Measurements from ENCODE around the gene PRKD2.
"Not testable (repeated sequence)": the region's sequence is repeated elsewhere in the genome, so short reads cannot be mapped to it uniquely, and the experiment has no call there.

Gene PRKD2

GRCh38 chr19:46724468-46724867, 7.6 kb upstream of the PRKD2 start:
- DNase-seq (ENCODE audit: low spot score), result no peak

- no peak for DNase-seq (ENCODE audit: low spot score)
Observed at GRCh38 chr19:46723471-46723870, 6.6 kb upstream of the PRKD2 start.

- DNase-seq (ENCODE audit: low spot score), result no peak
Observed at GRCh38 chr19:46723023-46723461, 6.1 kb upstream of the PRKD2 start.

- DNase-seq (ENCODE audit: low spot score), result no peak
Observed at GRCh38 chr19:46722421-46723022, 5.6 kb upstream of the PRKD2 start.

GRCh38 chr19:46722004-46722380, 5.1 kb upstream of the PRKD2 start:
- no peak for DNase-seq (ENCODE audit: low spot score)

GRCh38 chr19:46721269-46722003, 4.5 kb upstream of the PRKD2 start:
- no peak for DNase-seq (ENCODE audit: low spot score)

- DNase-seq (ENCODE audit: low spot score), result no peak
Observed at GRCh38 chr19:46720503-46721239, 3.8 kb upstream of the PRKD2 start.

GRCh38 chr19:46719629-46720502, 3.0 kb upstream of the PRKD2 start:
- no peak for DNase-seq (ENCODE audit: low spot score)

GRCh38 chr19:46718934-46719622, 2.2 kb upstream of the PRKD2 start:
- no peak for DNase-seq (ENCODE audit: low spot score)

GRCh38 chr19:46718157-46718933, 1.4 kb upstream of the PRKD2 start:
- no peak for DNase-seq (ENCODE audit: low spot score)

- DNase-seq (ENCODE audit: low spot score), result no peak
Observed at GRCh38 chr19:46717716-46718143, 816 bp upstream of the PRKD2 start.

- DNase-seq (ENCODE audit: low spot score), result no peak
Observed at GRCh38 chr19:46716672-46717033, 261 bp downstream of the PRKD2 start.

- no peak for DNase-seq (ENCODE audit: low spot score)
Observed at GRCh38 chr19:46715975-46716671, 791 bp downstream of the PRKD2 start.

GRCh38 chr19:46715620-46715974, 1.3 kb downstream of the PRKD2 start:
- DNase-seq (ENCODE audit: low spot score), result no peak

GRCh38 chr19:46714444-46715106, 2.3 kb downstream of the PRKD2 start:
- no peak for DNase-seq (ENCODE audit: low spot score)

GRCh38 chr19:46713781-46714443, 3.0 kb downstream of the PRKD2 start:
- DNase-seq (ENCODE audit: low spot score), result peak; percentile 43

- not testable (repeated sequence) for DNase-seq (ENCODE audit: low spot score)
Observed at GRCh38 chr19:46712768-46713338, 4.1 kb downstream of the PRKD2 start.

- no peak for DNase-seq (ENCODE audit: low spot score)
Observed at GRCh38 chr19:46710687-46711086, 6.2 kb downstream of the PRKD2 start.

Data from globus pallidus (tissue), 1 donor.